GM20431 (cell line): ENCODE results near the gene GPRC5D.

Source experiments
- in situ Hi-C: fragments of 300-500 bp; cut with MseI, MboI; formaldehyde crosslinking; loops from one replicate; pipeline ENCODE4 v1.15.0; 2020; ENCODE audit warnings: low sequenced_read_pairs; ENCODE audit not compliant: unreplicated experiment

GPRC5D gene

GRCh38 chr12:12891881-12892355 is 60.1 kb downstream of the GPRC5D start:
- in situ Hi-C loops, result no loop called here

DNA sequence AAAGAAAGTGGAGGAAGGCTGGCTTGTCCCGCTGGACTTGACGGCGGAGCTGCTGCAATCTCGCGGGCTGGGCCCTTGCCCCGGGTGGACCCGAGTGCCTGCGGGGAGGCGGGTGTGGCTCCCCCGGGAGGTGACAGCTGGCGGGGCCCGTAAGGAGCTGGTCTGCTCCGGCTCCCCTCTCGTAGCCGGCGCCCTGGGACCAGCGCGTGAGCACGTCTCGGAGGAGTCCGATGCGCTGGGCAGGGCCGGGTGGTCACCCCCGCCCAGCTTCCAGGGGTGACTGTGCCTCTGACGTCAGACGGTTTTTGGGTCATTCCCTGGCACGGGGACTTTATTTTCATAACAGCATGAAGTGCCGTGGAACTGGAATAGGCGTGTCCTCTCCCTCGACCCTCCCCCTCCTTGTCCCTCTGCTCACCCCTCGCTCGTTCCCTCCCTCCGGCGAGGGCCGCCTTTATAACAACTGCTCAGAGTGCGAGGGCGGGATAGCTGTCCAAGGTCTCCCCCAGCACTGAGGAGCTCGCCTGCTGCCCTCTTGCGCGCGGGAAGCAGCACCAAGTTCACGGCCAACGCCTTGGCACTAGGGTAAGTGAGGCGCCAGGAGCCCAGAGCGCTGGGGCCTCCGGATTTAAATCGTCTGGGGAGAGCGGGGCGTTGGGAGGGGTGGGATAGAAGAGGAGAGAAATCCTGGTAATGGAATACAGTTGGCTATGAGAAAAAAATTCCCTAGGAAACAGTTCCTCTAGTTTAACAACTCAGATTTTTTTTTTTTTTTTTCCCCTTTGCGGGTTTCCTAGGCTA is 60.7 kb downstream of the GPRC5D start, which contains the start of gene GPRC5A:
TSS of gene GPRC5A (plus strand) at position 483 of the 801 bp plus-strand sequence. CDS start 16,688 bp downstream, outside the sequence.
- in situ Hi-C loops, result no loop called here
